Brain microvascular endothelial cell (primary cell): ENCODE data around the gene DCAF17.

Experiments used
- DNase-seq: peaks from one replicate; pipeline ENCODE4 v3.0.0-alpha.2; 2020
- H3K27ac ChIP-seq: fragments of 250-450 bp; sonication (Bioruptor Pico); 2 replicates; pipeline ENCODE4 v1.5.1; 2020; ENCODE audit warnings: mild to moderate bottlenecking, moderate library complexity
- H3K27me3 ChIP-seq: fragments of 250-450 bp; sonication (Bioruptor Pico); replicated peaks from 2 replicates; pipeline ENCODE4 v1.5.1; 2020; ENCODE audit warnings: mild to moderate bottlenecking
- H3K36me3 ChIP-seq: fragments of 250-450 bp; sonication (Bioruptor Pico); replicated peaks from 2 replicates; pipeline ENCODE4 v1.5.1; 2020; ENCODE audit warnings: mild to moderate bottlenecking
- H3K4me3 ChIP-seq: 2 replicates; pipeline ENCODE4 v1.5.1; 2011; ENCODE audit warnings: low read depth, mild to moderate bottlenecking, control low read depth, low read length, moderate library complexity
- in situ Hi-C: cut with HindIII; loops from 2 replicates; pipeline ENCODE4 v1.10.0; 2017; ENCODE audit warnings: low sequenced_read_pairs, low pct_ligation_motif_present
- TF ChIP-seq, protein P1 (sequence below): IDR thresholded peaks from 2 replicates; pipeline ENCODE4 v1.5.1; 2011; ENCODE audit warnings: low read depth, mild to moderate bottlenecking, moderate library complexity, low read length, control low read depth, inconsistent platforms; ENCODE audit errors: missing control alignments

Gene DCAF17

DNA sequence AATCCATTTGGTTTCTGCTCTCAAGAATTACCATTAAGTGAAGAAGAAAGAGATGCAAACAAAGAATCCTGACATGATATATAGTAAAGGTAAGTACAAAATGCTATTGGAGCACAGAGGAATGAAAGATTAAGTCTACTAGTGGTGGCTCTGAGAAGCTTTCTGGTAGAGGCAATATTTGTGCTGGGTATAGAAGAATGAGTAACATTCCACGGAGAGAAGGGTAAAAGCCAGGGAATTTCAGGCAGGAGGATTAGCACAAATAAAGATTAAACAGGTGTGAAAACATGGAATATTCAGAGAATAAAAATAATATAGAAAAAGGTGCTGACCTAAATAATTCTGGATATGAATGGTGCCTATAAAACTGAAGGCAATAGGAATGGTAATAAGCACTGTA is 32.1 kb upstream of the DCAF17 start:
- Histone ChIP-seq H3K4me3 (no peak overlapping the region), H3K27me3 (no peaks in the 10 kb centered on the region), H3K27ac (no peak overlapping the region), H3K36me3 (no peaks in the 10 kb centered on the region)
- DNase-seq: no peak
- TF ChIP-seq, protein P1, sequence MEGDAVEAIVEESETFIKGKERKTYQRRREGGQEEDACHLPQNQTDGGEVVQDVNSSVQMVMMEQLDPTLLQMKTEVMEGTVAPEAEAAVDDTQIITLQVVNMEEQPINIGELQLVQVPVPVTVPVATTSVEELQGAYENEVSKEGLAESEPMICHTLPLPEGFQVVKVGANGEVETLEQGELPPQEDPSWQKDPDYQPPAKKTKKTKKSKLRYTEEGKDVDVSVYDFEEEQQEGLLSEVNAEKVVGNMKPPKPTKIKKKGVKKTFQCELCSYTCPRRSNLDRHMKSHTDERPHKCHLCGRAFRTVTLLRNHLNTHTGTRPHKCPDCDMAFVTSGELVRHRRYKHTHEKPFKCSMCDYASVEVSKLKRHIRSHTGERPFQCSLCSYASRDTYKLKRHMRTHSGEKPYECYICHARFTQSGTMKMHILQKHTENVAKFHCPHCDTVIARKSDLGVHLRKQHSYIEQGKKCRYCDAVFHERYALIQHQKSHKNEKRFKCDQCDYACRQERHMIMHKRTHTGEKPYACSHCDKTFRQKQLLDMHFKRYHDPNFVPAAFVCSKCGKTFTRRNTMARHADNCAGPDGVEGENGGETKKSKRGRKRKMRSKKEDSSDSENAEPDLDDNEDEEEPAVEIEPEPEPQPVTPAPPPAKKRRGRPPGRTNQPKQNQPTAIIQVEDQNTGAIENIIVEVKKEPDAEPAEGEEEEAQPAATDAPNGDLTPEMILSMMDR: no peak
- in situ Hi-C loops: loop anchor here (25.0 kb wide), 1 partner anchor 240 kb away; the partner anchor contains the start of gene TLK1

DNA sequence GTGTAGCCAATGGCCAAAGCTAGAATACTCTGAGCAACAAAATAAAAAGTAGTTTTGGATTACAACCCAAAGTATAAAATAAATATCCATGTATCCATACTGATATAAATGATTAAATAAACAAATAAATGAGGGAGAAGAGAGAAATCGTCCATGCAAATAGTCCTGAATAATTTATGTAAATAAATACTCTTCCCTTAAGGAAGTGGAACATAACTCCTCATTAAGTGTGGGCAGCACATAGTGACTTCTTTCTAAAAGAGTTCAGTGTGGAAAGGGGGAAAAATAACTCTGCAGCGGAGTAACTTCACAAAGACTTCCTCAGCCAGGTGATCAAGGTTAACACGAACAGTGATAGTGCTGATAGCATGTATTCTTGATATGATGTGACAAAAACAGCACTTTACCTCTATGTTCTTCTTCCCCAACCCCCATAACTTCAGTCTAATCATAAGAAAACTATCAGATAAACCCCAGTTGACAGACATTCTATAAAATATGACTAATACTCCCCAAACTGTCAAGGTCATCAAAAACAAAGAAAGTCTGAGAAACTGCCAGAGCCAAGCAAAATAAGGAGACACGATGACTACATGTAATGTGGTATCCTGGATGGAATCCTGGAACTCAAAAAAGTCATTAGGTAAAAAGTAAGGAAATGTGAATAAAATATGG is 31.0 kb upstream of the DCAF17 start:
- Histone ChIP-seq H3K36me3 (no peaks in the 10 kb centered on the region), H3K27ac (peak overlapping the region; percentile 61), H3K27me3 (no peaks in the 10 kb centered on the region), H3K4me3 (no peak overlapping the region)
- peak; percentile 60 for DNase-seq
- TF ChIP-seq, protein P1: no peak
- in situ Hi-C loops: loop anchor here (25.0 kb wide), 1 partner anchor 241 kb away; the partner anchor contains the start of gene TLK1

DNA sequence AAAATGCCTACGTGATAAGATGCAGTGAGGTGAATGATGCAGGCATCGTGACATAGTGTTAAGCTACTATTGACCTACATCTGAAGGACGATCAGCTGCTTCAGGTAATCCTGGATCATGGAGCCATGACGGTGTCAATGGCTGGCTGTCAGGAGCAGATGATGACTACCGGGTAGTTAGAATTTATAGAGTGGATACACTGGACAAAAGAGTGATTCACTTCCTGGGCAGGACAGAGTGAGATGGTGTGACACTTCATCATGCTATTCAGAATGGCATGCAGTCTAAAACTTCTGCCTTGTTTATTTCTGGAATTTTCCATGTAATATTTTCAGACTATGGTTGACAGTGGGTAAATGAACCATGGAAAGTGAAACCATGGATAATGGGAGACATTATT is 29.8 kb upstream of the DCAF17 start:
- Histone ChIP-seq H3K27me3 (no peaks in the 10 kb centered on the region), H3K36me3 (no peaks in the 10 kb centered on the region), H3K27ac (peak overlapping the region; percentile 44), H3K4me3 (no peak overlapping the region)
- DNase-seq: peak; percentile 83
- in situ Hi-C loops: loop anchor here (25.0 kb wide), 1 partner anchor 242 kb away; the partner anchor contains the start of gene TLK1
- TF ChIP-seq, protein P1: no peak

DNA sequence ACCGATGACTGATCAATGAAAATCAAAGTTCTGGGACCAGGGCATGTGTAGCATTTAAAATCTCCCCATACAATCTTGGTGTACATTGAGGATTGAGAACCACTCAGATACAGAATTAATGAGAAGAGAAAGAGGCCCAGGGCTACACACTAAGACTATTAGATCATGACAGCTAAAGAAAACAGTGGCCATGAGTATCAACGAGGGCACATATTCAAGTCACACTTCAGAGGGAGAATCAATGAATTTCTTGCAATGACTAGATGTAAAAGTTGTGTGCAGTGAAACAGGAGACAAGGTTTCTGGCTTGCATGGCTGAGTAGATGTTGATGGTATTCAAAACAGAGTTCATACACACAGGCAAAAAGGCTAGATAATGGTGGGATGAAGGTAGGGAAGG is 29.3 kb upstream of the DCAF17 start:
- TF ChIP-seq, protein P1: no peak
- DNase-seq: no peak
- Histone ChIP-seq H3K27me3 (no peaks in the 10 kb centered on the region), H3K4me3 (no peak overlapping the region), H3K27ac (peak overlapping the region; percentile 44), H3K36me3 (no peaks in the 10 kb centered on the region)
- in situ Hi-C loops: loop anchor here (25.0 kb wide), 1 partner anchor 242 kb away; the partner anchor contains the start of gene TLK1

DNA sequence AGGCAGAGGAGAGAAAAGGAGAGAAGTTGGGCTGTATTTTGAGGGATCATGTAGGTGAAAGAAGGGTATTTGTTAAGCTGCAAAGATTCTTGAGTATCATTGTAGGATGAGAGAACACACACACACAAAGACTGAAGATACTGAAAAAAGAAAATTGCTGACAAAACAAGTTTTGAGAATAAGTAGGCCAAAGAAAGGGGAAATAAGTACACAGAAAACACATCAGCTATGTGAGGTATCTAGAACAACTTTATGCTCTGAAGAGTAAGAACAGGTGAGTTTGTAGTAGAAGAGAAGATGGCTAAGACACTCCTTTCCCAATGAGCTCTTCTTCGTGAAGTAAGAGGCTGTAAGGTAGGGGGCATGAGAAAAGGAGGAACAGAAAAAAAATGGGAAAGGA is 28.5 kb upstream of the DCAF17 start:
- in situ Hi-C loops: loop anchor here (25.0 kb wide), 1 partner anchor 243 kb away; the partner anchor contains the start of gene TLK1
- Histone ChIP-seq H3K27me3 (no peaks in the 10 kb centered on the region), H3K4me3 (no peak overlapping the region), H3K27ac (no peak overlapping the region), H3K36me3 (no peaks in the 10 kb centered on the region)
- TF ChIP-seq, protein P1: no peak
- DNase-seq: no peak
